Stimulated activated naive CD8-positive, alpha-beta T cell treated with anti-CD3 and anti-CD28 coated beads, Interleukin-15, amount 100 ng/mL, for 72 hours (primary cell): ENCODE results near the gene FARS2.

Experiments used
- ATAC-seq: fragments of 150-1000 bp; cut with Tn5 transposase; 2 replicates; pipeline ENCODE4 v1.10.0; 2021; ENCODE audit warnings: mild to moderate bottlenecking, moderate library complexity
- DNase-seq, 2 donors: peaks; one replicate each; pipeline ENCODE4 v3.0.0; 2021 to 2022
- H3K27ac Mint-ChIP-seq, 2 donors: one replicate each; pipeline ENCODE4 v1.8.0; 2022; ENCODE audit warnings: mild to moderate bottlenecking in 2 of 2, mixed read lengths in 2 of 2, moderate library complexity in 2 of 2
- H3K27me3 Mint-ChIP-seq: one replicate; pipeline ENCODE4 v1.8.0; 2022; ENCODE audit warnings: mixed read lengths
- H3K4me1 Mint-ChIP-seq: one replicate; pipeline ENCODE4 v1.8.0; 2022; ENCODE audit warnings: mild to moderate bottlenecking, mixed read lengths
- H3K4me3 Mint-ChIP-seq, 2 donors: one replicate each; pipeline ENCODE4 v1.8.0; 2022; ENCODE audit warnings: mild to moderate bottlenecking in 2 of 2, mixed read lengths in 2 of 2, moderate library complexity in 1 of 2
- H3K9me3 Mint-ChIP-seq, 2 donors: one replicate each; pipeline ENCODE4 v1.8.0; 2022; ENCODE audit warnings: mixed read lengths in 2 of 2

FARS2 gene

DNA sequence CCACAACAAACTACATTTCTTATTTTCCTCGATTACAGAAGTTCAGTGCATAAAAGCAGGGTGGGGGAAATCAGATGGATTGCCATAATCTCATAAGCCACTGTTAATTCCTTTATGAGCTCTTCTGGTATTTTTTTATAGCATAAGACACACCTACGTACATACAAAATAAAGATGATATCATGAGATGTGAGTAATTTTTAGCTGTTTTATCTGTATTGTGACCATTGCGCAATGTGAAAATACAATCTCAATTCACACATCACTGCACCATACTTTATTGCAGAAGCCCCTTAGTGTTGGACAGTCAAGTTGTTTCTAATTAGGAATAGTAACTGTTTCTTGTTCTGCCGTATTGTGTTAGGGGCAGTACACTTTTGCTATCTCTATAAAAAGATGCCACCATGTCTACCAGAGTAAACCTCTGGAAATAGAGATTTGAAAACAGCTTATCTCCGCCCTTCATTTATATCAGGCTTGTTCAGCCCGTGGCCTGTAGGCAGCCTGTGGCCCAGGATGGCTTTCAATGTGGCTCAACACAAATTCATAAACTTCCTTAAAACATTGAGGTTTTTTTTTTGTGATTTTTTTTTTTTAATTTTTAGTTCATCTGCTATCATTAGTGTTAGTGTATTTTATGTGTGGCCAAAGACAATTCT, 90.4 kb downstream of the FARS2 start:
- H3K27me3 Mint-ChIP-seq, result no peaks in the 10 kb centered on the region
- DNase-seq (no peak), ATAC-seq (no peak)
- H3K27ac Mint-ChIP-seq, result no peak overlapping the region
- H3K9me3 Mint-ChIP-seq, result no peaks in the 10 kb centered on the region
- no peak overlapping the region for H3K4me3 Mint-ChIP-seq
- H3K4me1 Mint-ChIP-seq, result peaks cover 17% of the 10 kb centered on the region

GRCh38 chr6:5353971-5354370, 92.7 kb downstream of the FARS2 start:
- H3K4me3 Mint-ChIP-seq, result no peak overlapping the region
- H3K27me3 Mint-ChIP-seq, result no peaks in the 10 kb centered on the region
- DNase-seq (no peak), ATAC-seq (no peak)
- H3K4me1 Mint-ChIP-seq, result peaks cover 17% of the 10 kb centered on the region
- H3K9me3 Mint-ChIP-seq, result no peaks in the 10 kb centered on the region
- no peak overlapping the region for H3K27ac Mint-ChIP-seq

- Mint-ChIP-seq H3K9me3 (no peaks in the 10 kb centered on the region), H3K27ac (no peak overlapping the region), H3K4me3 (no peak overlapping the region), H3K4me1 (peaks cover 12% of the 10 kb centered on the region), H3K27me3 (no peaks in the 10 kb centered on the region)
- no peak for DNase-seq
- no peak for ATAC-seq
Measured at GRCh38 chr6:5357486-5357885, 96.2 kb downstream of the FARS2 start.

- ATAC-seq, result no peak
- Mint-ChIP-seq H3K27me3 (no peaks in the 10 kb centered on the region), H3K27ac (no peak overlapping the region), H3K4me1 (no peaks in the 10 kb centered on the region), H3K9me3 (no peaks in the 10 kb centered on the region), H3K4me3 (no peak overlapping the region)
- no peak for DNase-seq
Measured at GRCh38 chr6:5359417-5359816, 98.1 kb downstream of the FARS2 start.

GRCh38 chr6:5361396-5361795, 100.1 kb downstream of the FARS2 start:
- ATAC-seq, result no peak
- Mint-ChIP-seq H3K9me3 (no peaks in the 10 kb centered on the region), H3K4me1 (peaks cover 7% of the 10 kb centered on the region), H3K27me3 (no peaks in the 10 kb centered on the region), H3K4me3 (no peak overlapping the region), H3K27ac (no peak overlapping the region)
- no peak for DNase-seq

DNA sequence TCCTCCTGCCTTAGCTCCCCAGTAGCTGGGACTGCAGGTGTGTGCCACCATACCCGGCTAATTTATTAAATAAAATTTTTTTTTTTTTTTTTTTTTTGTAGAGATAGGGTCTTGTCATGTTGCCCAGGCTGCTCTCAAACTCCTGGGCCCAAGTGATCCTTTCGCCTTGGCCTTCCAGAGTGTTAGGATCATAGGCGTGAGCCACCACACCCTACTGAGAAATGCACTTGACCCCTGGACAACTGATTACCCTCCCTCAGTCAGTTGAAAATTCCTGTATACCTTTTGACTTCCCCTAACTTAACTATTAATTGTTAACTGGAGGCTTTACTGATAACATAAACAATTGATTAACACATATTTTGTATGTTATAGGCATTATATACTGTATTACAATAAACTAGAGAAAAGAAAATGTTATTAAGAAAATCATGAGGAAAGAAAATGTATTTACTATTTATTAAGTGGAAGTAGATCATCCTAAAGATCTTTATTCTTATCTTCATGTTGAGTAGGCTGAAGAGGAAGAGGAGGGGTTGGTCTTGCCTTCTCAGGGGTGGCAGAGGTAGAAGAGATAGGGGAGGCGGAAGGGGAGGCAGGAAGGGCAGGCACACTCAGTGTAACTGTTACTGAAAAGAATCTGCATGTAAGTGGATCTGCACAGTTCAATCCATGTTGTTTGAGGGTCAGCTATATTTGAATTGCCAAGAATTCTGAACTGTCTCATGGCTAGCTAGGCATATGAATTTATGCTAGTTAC, 104.3 kb downstream of the FARS2 start:
- Mint-ChIP-seq H3K27ac (no peak overlapping the region), H3K4me1 (peaks cover 9% of the 10 kb centered on the region), H3K27me3 (no peaks in the 10 kb centered on the region), H3K9me3 (no peaks in the 10 kb centered on the region), H3K4me3 (no peak overlapping the region)
- DNase-seq (no peak), ATAC-seq (no peak)

GRCh38 chr6:5366941-5367340, 105.6 kb downstream of the FARS2 start:
- Mint-ChIP-seq H3K27me3 (no peaks in the 10 kb centered on the region), H3K27ac (no peak overlapping the region), H3K4me1 (peaks cover 9% of the 10 kb centered on the region), H3K9me3 (no peaks in the 10 kb centered on the region), H3K4me3 (no peak overlapping the region)
- DNase-seq (no peak), ATAC-seq (no peak)

DNA sequence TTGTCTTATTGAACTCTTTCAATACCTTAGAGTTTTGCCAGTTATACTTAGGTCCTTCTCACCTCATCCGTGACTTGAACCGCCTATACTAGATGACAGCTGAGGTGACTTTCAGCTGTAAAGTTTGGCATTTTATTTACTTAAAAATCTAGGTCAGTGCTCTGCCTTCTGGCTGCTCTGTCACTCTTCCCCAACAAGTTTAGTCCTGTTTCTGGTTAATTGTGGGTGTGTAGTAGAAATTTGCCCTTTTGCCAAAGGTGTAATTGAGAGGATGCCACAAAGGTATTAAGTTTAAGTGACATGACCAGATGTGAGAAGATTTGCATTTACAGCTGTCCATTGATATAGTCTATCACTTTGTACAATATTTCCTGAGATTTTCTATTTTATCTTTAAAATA, 106.2 kb downstream of the FARS2 start:
- no peak for ATAC-seq

DNA sequence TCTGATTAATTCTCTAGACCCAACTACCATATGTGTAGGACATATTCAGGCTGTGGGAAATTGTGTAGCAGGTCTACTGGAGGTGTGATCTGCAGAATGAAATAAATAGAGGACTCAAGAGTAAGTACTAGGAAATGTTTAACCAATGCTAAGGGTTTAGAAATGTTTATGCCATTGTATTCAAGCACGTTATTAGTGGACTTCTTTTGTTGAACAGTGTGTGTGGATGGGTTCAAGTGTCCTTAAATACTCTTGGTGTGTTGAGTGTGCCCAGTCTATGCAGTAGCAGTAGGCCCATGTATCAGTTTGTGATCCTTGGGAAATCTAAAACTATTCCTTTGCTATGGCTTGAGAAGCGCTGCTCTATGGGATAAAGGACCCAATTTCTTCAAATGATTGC, 112.1 kb downstream of the FARS2 start:
- DNase-seq (no peak), ATAC-seq (no peak)
- no peak overlapping the region for H3K27ac Mint-ChIP-seq
- no peak overlapping the region for H3K4me3 Mint-ChIP-seq
- no peaks in the 10 kb centered on the region for H3K4me1 Mint-ChIP-seq
- no peaks in the 10 kb centered on the region for H3K9me3 Mint-ChIP-seq
- no peaks in the 10 kb centered on the region for H3K27me3 Mint-ChIP-seq

More for the DNA sequence above, 106.2 kb downstream of the FARS2 start:
- no peaks in the 10 kb centered on the region for H3K27me3 Mint-ChIP-seq
- DNase-seq, result no peak
- peaks cover 9% of the 10 kb centered on the region for H3K4me1 Mint-ChIP-seq
- no peak overlapping the region for H3K27ac Mint-ChIP-seq
- no peak overlapping the region for H3K4me3 Mint-ChIP-seq
- no peaks in the 10 kb centered on the region for H3K9me3 Mint-ChIP-seq

DNA sequence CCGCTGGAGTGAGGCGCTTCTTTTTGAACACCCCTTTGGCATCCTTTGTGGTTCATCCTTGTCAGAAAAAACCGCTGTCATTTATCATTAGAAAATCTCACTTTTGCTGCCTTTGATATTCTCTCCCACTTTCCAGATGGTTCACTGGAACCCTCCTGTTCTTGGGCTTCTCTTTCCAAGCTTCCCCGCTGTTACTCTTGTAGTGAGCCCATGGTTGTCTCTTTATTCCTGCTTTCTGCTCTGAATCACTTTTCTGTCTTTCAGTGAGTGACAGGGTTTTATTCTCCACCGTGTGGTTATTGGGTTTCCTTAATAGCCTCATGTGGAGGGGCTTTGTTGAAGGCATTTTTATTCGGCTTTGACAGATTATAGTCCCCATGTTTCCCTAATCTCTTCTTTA, 117.0 kb downstream of the FARS2 start:
- Mint-ChIP-seq H3K9me3 (no peaks in the 10 kb centered on the region), H3K27ac (no peak overlapping the region), H3K4me1 (no peaks in the 10 kb centered on the region), H3K4me3 (no peak overlapping the region), H3K27me3 (no peaks in the 10 kb centered on the region)
- ATAC-seq (no peak), DNase-seq (no peak)

DNA sequence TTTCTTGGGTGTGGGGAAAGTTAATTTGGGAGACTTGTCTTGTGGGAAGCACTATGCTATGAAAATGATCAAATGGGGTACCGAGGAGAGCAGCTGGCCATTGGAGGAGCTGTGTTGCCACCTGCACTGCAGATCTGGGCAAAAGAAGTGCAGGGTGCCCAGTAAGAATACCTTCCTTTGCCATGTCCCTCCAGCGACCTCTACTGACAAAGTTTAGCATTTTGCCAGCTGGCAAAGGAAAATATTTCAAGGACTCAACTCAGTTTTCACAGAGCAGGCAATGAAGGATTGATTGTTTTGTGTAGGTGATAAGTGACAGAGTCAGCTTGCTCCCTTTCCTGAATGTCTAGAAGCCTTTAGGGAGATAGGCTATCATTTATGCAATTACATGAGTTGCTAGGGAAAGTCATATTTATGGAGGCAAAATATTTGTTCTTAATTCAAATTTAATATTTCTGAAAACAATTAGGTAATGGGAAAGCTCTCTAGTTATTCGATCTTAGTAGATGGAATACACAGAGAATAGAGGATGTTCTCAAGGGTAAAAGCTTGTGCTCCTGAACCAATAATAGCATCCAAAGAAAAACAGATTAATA, 118.4 kb downstream of the FARS2 start:
- ATAC-seq (peak; percentile 42), DNase-seq (peak in 1 of 2 donors; percentile 27)
- Mint-ChIP-seq H3K4me1 (no peaks in the 10 kb centered on the region), H3K27me3 (no peaks in the 10 kb centered on the region), H3K27ac (no peak overlapping the region), H3K4me3 (no peak overlapping the region), H3K9me3 (no peaks in the 10 kb centered on the region)

DNA sequence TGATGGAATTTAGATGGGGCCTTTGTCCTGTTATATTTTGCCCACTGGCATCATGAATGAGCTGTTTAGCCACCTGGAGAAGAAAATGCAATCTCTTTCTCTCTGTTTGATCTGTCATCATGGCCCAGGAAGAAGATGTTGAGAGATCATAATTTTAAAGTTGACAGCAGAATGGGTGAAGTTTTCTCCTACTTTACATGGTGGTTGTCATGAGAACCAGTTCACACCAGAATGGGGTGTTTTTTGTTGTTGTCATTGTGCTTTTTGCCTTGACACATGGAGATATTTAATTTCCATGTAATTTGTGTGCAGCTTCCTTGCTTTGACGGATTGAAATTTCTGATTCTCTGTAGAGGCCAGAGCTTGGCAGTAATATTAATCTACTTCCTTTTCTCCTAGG, 122.5 kb downstream of the FARS2 start:
- Mint-ChIP-seq H3K4me3 (no peak overlapping the region), H3K9me3 (no peaks in the 10 kb centered on the region), H3K4me1 (no peaks in the 10 kb centered on the region), H3K27me3 (no peaks in the 10 kb centered on the region), H3K27ac (peak overlapping the region in 1 of 2 donors; percentile 1)
- ATAC-seq (no peak), DNase-seq (no peak)

DNA sequence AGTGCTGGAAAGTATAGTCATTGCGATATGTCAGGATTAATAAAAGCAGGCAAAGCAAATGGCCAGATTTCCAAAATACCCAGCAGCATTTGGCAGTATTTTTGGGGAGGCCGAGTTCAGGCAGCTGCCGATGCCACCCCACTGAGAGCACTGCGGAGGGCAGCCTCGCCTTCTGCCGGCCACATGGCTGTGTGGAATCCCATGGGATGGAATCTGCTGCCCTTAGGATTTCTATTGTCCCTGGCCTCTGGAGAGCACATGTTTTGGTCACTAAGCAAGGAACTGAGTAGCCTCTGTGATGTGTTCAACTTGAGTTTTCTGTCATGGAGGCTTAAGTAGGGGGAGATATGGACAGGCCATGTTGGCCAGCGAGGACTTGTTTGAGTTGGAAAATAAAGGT, 123.0 kb downstream of the FARS2 start:
- H3K27ac Mint-ChIP-seq, result no peak overlapping the region
- H3K4me3 Mint-ChIP-seq, result no peak overlapping the region
- DNase-seq (no peak), ATAC-seq (no peak)
- no peaks in the 10 kb centered on the region for H3K27me3 Mint-ChIP-seq
- no peaks in the 10 kb centered on the region for H3K4me1 Mint-ChIP-seq
- H3K9me3 Mint-ChIP-seq, result no peaks in the 10 kb centered on the region

GRCh38 chr6:5388326-5388725, 127.0 kb downstream of the FARS2 start:
- ATAC-seq (no peak), DNase-seq (no peak)
- Mint-ChIP-seq H3K4me3 (no peak overlapping the region), H3K4me1 (no peaks in the 10 kb centered on the region), H3K27ac (no peak overlapping the region), H3K9me3 (no peaks in the 10 kb centered on the region), H3K27me3 (no peaks in the 10 kb centered on the region)

GRCh38 chr6:5389086-5389745, 127.9 kb downstream of the FARS2 start:
- Mint-ChIP-seq H3K4me3 (no peak overlapping the region), H3K27ac (no peak overlapping the region), H3K9me3 (no peaks in the 10 kb centered on the region), H3K4me1 (no peaks in the 10 kb centered on the region), H3K27me3 (no peaks in the 10 kb centered on the region)
- DNase-seq, result no peak
- no peak for ATAC-seq

GRCh38 chr6:5390177-5390576, 128.9 kb downstream of the FARS2 start:
- Mint-ChIP-seq H3K4me3 (no peak overlapping the region), H3K9me3 (no peaks in the 10 kb centered on the region), H3K4me1 (no peaks in the 10 kb centered on the region), H3K27ac (no peak overlapping the region), H3K27me3 (no peaks in the 10 kb centered on the region)
- DNase-seq (no peak), ATAC-seq (no peak)
